ENCODE measurements around the gene COL23A1. TPM values are rescaled to one million over a fixed set of nuclear protein-coding genes. Genes with fewer than 3 reads are reported as not detected.
"Not testable (repeated sequence)": the region's sequence is repeated elsewhere in the genome, so short reads cannot be mapped to it uniquely, and the experiment has no call there.

The COL23A1 gene
- total and polyA plus RNA-seq, 4 donors = 0.36 to 1.5 (median 1.1) TPM; not detected in 1

- Histone ChIP-seq H3K4me1 (ENCODE audit: control insufficient read depth in 1 of 2, insufficient read depth in 2 of 2, low read length in 2 of 2) (no peaks in the 10 kb centered on the region), H3K9me3 (ENCODE audit: control insufficient read depth, low read length) (no peaks in the 10 kb centered on the region), H3K4me3 (ENCODE audit: low read length in 2 of 2) (no peak overlapping the region), H3K36me3 (ENCODE audit: control insufficient read depth in 1 of 2, insufficient read depth in 2 of 2, low read length in 1 of 2) (no peaks in the 10 kb centered on the region), H3K27ac (ENCODE audit: low read depth in 1 of 2, low read length in 2 of 2) (no peak overlapping the region), H3K27me3 (ENCODE audit: control insufficient read depth in 1 of 2, insufficient read depth in 2 of 2, low read length in 1 of 2) (no peaks in the 10 kb centered on the region)
- intact Hi-C loops (cut with DNase I) = no loop called here
- ATAC-seq (ENCODE audit: low FRiP score) = no peak
- 80 to 89% methylated on average over 30 of the region's 30 CpGs for whole genome bisulfite sequencing, 2 donors
- peak; percentile 30 to 40 for DNase-seq
These were observed 282.7 kb downstream of the COL23A1 start for GRCh38 chr5:178307267-178308045.

DNA sequence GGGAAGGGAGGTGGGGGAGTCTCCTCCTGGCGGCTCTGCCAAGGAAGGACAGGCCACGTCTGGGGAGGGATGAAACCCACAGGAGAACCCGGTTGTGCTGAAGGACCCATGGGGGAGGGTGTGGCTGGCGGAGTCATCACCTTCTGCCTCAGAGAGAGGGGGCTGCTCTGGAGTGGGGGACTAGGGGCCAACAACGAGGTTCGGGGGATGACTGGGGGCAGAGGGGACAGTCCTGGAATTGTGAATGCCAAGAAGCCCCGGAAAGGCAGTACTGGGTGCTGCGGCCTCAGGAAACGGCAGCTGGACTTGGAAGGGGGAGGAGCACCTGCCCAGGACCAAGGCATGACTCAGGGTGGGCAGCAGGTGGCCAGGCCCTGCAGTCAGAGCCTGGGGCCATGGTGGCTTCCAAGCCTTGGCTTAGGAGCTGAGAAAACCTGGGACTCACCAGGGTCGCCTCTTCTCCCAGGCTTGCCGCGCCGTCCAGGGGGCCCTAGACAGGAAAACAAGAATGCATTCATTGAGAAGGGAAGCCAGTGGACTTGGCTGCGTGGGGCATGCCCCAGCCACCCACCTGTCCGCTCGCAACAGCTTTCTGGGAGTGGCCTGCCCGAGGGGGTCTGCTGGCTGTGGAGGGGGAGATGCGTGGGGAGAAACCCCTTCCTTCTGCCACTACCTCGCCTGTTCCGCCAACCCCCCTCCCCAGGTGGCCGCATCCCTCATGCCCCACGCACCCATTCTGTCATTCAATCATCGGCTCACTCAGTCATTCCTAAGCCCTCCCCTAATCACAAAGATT lies 283.6 kb downstream of the COL23A1 start:
- intact Hi-C loops (cut with DNase I) = no loop called here
- WGBS, 2 donors = 74 to 83% methylated on average over 21 to 23 of the region's 23 CpGs
- peaks cover 2% of the 10 kb centered on the region for H3K9me3 ChIP-seq (ENCODE audit: control insufficient read depth, low read length)
- no peaks in the 10 kb centered on the region for H3K4me1 ChIP-seq (ENCODE audit: control insufficient read depth in 1 of 2, insufficient read depth in 2 of 2, low read length in 2 of 2)
- ATAC-seq (ENCODE audit: low FRiP score) (no peak), DNase-seq (peak; percentile 42 to 51)
- H3K4me3 ChIP-seq (ENCODE audit: low read length in 2 of 2) = no peak overlapping the region
- H3K27ac ChIP-seq (ENCODE audit: low read depth in 1 of 2, low read length in 2 of 2) = no peak overlapping the region
- H3K36me3 ChIP-seq (ENCODE audit: control insufficient read depth in 1 of 2, insufficient read depth in 2 of 2, low read length in 1 of 2) = no peaks in the 10 kb centered on the region
- H3K27me3 ChIP-seq (ENCODE audit: control insufficient read depth in 1 of 2, insufficient read depth in 2 of 2, low read length in 1 of 2) = no peaks in the 10 kb centered on the region

DNA sequence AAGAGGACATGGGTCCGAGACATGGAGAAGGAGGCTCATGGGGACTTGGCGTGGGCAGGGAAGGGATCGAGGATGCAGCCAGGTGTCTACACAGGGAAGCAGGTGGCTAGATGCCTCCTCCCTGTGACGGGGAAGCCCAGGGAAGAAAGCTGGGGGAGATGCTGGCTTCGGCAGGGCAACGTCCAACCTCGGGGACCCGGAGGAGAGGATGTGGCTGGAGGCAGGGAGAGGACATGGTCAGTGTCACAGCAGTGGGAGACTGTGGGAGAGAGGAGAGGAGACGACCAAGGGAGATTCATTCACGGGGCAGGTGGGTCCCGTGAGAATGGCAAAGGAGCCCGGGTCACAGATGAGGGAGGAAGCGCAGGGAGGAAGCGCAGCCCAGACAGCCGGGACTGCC lies 284.4 kb downstream of the COL23A1 start:
- intact Hi-C loops (cut with DNase I) = no loop called here
- no peaks in the 10 kb centered on the region for H3K4me1 ChIP-seq (ENCODE audit: control insufficient read depth in 1 of 2, insufficient read depth in 2 of 2, low read length in 2 of 2)
- no peaks in the 10 kb centered on the region for H3K36me3 ChIP-seq (ENCODE audit: control insufficient read depth in 1 of 2, insufficient read depth in 2 of 2, low read length in 1 of 2)
- H3K27me3 ChIP-seq (ENCODE audit: control insufficient read depth in 1 of 2, insufficient read depth in 2 of 2, low read length in 1 of 2) = no peaks in the 10 kb centered on the region
- no peak overlapping the region for H3K4me3 ChIP-seq (ENCODE audit: low read length in 2 of 2)
- no peak overlapping the region for H3K27ac ChIP-seq (ENCODE audit: low read depth in 1 of 2, low read length in 2 of 2)
- ATAC-seq (ENCODE audit: low FRiP score) (no peak), DNase-seq (peak; percentile 21 to 34)
- peaks cover 4% of the 10 kb centered on the region for H3K9me3 ChIP-seq (ENCODE audit: control insufficient read depth, low read length)
- WGBS, 2 donors = 88 to 91% methylated on average over 15 of the region's 15 CpGs

DNA sequence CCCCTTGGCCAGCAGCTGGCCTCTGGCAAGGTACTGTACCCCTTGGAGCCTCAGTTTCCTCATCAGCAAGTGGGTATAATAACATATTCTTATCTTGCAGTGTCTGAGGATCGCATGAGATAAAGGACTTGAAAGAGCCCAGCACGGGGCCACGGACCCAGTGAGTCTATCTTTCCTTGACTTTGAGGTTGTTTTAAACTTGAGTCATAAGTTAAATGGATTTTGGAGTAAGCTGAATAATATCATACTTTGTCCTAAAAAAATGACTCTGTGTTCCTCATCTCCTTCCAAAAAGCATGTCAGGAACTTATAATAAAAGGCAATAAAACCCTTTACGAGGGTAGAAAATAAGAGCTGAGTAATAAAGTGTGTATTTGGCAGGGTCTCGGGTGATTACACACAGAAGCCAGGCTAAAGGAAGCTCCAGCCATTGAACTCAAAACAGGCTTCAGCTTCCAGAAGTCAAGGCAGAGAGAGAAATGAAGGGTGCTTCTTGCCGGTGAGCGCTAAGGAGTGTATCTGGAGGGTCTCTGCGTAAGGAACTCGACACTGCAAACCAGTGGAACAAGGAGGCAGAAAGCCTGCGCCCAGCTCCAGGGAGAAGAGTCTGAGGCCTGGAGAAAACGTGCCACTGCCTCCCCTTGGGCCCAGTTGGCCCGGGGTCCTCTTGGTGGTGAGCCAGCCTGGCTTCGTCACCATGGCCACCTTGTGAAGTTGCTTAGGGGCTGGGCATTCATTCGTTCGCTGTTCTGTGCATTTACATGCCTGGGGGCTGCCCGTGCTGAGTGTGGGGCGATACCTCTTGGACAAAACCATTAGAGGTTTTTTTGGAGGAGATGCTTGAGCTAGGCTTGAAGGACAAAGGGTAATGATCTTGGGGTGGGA lies 285.2 kb downstream of the COL23A1 start:
- intact Hi-C loops (cut with DNase I) = no loop called here
- H3K36me3 ChIP-seq (ENCODE audit: control insufficient read depth in 1 of 2, insufficient read depth in 2 of 2, low read length in 1 of 2) = no peaks in the 10 kb centered on the region
- DNase-seq = peak in 1 of 2 donors; percentile 45
- no peak overlapping the region for H3K27ac ChIP-seq (ENCODE audit: low read depth in 1 of 2, low read length in 2 of 2)
- H3K4me1 ChIP-seq (ENCODE audit: control insufficient read depth in 1 of 2, insufficient read depth in 2 of 2, low read length in 2 of 2) = no peaks in the 10 kb centered on the region
- no peaks in the 10 kb centered on the region for H3K27me3 ChIP-seq (ENCODE audit: control insufficient read depth in 1 of 2, insufficient read depth in 2 of 2, low read length in 1 of 2)
- peaks cover 4% of the 10 kb centered on the region for H3K9me3 ChIP-seq (ENCODE audit: control insufficient read depth, low read length)
- WGBS, 2 donors = 86 to 90% methylated on average over 17 of the region's 17 CpGs
- ATAC-seq (ENCODE audit: low FRiP score) = no peak
- no peak overlapping the region for H3K4me3 ChIP-seq (ENCODE audit: low read length in 2 of 2)

DNA sequence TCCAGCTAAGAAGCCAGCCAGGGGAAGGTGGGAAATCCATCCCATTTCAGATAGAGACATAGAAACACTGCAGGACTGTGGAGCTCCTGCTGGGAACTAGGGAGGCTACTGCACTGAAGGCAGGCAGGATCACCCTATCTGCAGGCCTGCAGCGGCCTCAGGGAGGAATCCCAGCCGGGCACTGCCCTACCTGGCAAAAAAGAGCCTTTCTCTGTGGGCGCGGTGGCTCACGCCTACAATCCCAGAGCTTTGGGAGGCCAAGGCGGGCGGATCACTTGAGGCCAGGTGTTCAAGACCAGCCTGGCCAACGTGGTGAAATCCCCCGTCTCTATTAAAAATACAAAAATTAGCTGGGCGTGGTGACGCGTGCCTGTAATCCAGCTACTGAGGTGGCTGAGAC lies 286.2 kb downstream of the COL23A1 start:
- H3K27me3 ChIP-seq (ENCODE audit: control insufficient read depth in 1 of 2, insufficient read depth in 2 of 2, low read length in 1 of 2) = no peaks in the 10 kb centered on the region
- H3K9me3 ChIP-seq (ENCODE audit: control insufficient read depth, low read length) = peaks cover 4% of the 10 kb centered on the region
- no peak overlapping the region for H3K4me3 ChIP-seq (ENCODE audit: low read length in 2 of 2)
- no peak for ATAC-seq (ENCODE audit: low FRiP score)
- H3K4me1 ChIP-seq (ENCODE audit: control insufficient read depth in 1 of 2, insufficient read depth in 2 of 2, low read length in 2 of 2) = no peaks in the 10 kb centered on the region
- no peak overlapping the region for H3K27ac ChIP-seq (ENCODE audit: low read depth in 1 of 2, low read length in 2 of 2)
- DNase-seq = peak in 1 of 2 donors; percentile 46
- H3K36me3 ChIP-seq (ENCODE audit: control insufficient read depth in 1 of 2, insufficient read depth in 2 of 2, low read length in 1 of 2) = no peaks in the 10 kb centered on the region
- WGBS, 2 donors = 84 to 91% methylated on average over 12 of the region's 12 CpGs
- intact Hi-C loops (cut with DNase I) = no loop called here

DNA sequence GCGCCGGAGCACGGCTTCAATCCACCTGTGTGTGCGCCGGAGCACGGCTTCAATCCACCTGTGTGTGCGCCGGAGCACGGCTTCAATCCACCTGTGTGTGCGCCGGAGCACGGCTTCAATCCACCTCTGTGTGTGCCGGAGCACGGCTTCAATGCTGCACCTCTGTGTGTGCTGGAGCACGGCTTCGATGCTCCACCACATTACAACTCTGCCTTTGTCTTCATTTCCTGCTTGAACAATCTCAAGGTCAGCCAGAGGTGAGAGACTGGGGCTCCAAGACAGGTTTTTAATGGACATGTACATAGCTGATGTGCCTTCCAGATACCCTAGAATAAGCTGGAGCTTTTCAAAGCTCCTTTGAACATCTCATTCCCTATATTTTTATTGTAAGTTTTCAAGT lies 287.9 kb downstream of the COL23A1 start:
- DNase-seq; H3K9me3 ChIP-seq (ENCODE audit: control insufficient read depth, low read length); ATAC-seq (ENCODE audit: low FRiP score); H3K4me3 ChIP-seq (ENCODE audit: low read length in 2 of 2); H3K36me3 ChIP-seq (ENCODE audit: control insufficient read depth in 1 of 2, insufficient read depth in 2 of 2, low read length in 1 of 2); H3K4me1 ChIP-seq (ENCODE audit: control insufficient read depth in 1 of 2, insufficient read depth in 2 of 2, low read length in 2 of 2); intact Hi-C loops (cut with DNase I); H3K27ac ChIP-seq (ENCODE audit: low read depth in 1 of 2, low read length in 2 of 2); H3K27me3 ChIP-seq (ENCODE audit: control insufficient read depth in 1 of 2, insufficient read depth in 2 of 2, low read length in 1 of 2): not testable (repeated sequence)
- WGBS, 2 donors = 89 to 92% methylated on average over 16 of the region's 16 CpGs

DNA sequence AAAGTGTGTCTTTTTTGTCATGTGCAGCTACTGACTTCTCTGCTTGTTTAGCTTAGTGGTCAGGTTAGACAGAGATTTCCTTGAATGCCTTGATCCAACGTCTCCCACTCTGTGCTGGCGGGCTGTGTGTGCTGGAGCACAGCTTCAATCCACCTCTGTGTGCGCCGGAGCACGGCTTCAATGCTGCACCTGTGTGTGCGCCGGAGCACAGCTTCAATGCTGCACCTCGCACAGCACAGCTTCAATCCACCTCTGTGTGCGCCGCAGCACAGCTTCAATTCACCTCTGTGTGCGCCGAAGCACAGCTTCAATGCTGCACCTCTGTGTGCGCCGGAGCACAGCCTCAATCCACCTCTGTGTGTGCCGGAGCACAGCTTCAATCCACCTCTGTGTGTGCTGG lies 288.6 kb downstream of the COL23A1 start:
- WGBS, 2 donors = 89 to 93% methylated on average over 13 to 15 of the region's 15 CpGs
- no peak overlapping the region for H3K4me3 ChIP-seq (ENCODE audit: low read length in 2 of 2)
- ATAC-seq (ENCODE audit: low FRiP score) (no peak), DNase-seq (peak in 1 of 2 donors; percentile 25)
- no peaks in the 10 kb centered on the region for H3K27me3 ChIP-seq (ENCODE audit: control insufficient read depth in 1 of 2, insufficient read depth in 2 of 2, low read length in 1 of 2)
- H3K9me3 ChIP-seq (ENCODE audit: control insufficient read depth, low read length) = peaks cover 4% of the 10 kb centered on the region
- no peak overlapping the region for H3K27ac ChIP-seq (ENCODE audit: low read depth in 1 of 2, low read length in 2 of 2)
- intact Hi-C loops (cut with DNase I) = no loop called here
- no peaks in the 10 kb centered on the region for H3K4me1 ChIP-seq (ENCODE audit: control insufficient read depth in 1 of 2, insufficient read depth in 2 of 2, low read length in 2 of 2)
- H3K36me3 ChIP-seq (ENCODE audit: control insufficient read depth in 1 of 2, insufficient read depth in 2 of 2, low read length in 1 of 2) = no peaks in the 10 kb centered on the region

DNA sequence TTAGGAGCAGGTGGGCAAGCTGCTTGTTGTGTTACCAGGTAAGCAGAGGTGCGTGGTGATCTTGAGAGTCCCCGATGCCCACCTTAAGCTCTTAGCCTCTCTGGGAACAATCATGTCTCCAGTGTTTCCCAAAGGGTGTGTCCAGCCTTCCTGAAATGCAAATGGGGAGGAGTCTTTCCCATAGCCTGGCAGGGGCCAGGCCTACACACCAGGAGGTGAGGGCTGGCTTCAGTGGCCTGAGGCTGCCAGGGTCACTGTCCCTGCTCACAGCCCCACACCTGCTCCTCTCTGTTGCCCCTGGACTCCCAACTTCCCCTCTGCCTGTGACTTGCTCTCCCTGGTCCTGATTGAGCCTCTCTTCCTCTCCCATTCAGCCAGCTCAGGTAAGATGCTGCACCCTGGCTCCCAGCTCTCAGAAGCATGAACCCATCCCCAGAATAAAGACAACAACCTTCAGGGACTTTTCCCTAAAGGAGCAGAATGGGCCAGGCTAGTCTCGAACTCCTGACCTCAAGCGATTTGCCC lies 291.8 kb downstream of the COL23A1 start:
- WGBS, 2 donors = 95% methylated on average over 4 of the region's 4 CpGs
- Histone ChIP-seq H3K36me3 (ENCODE audit: control insufficient read depth in 1 of 2, insufficient read depth in 2 of 2, low read length in 1 of 2) (no peaks in the 10 kb centered on the region), H3K27ac (ENCODE audit: low read depth in 1 of 2, low read length in 2 of 2) (no peak overlapping the region), H3K4me3 (ENCODE audit: low read length in 2 of 2) (no peak overlapping the region), H3K4me1 (ENCODE audit: control insufficient read depth in 1 of 2, insufficient read depth in 2 of 2, low read length in 2 of 2) (no peaks in the 10 kb centered on the region), H3K27me3 (ENCODE audit: control insufficient read depth in 1 of 2, insufficient read depth in 2 of 2, low read length in 1 of 2) (no peaks in the 10 kb centered on the region), H3K9me3 (ENCODE audit: control insufficient read depth, low read length) (peaks cover 4% of the 10 kb centered on the region)
- intact Hi-C loops (cut with DNase I) = no loop called here
- DNase-seq (peak in 1 of 2 donors; percentile 27), ATAC-seq (ENCODE audit: low FRiP score) (no peak)
